Measurements from ENCODE around the gene PSPC1.

Gene PSPC1

DNA sequence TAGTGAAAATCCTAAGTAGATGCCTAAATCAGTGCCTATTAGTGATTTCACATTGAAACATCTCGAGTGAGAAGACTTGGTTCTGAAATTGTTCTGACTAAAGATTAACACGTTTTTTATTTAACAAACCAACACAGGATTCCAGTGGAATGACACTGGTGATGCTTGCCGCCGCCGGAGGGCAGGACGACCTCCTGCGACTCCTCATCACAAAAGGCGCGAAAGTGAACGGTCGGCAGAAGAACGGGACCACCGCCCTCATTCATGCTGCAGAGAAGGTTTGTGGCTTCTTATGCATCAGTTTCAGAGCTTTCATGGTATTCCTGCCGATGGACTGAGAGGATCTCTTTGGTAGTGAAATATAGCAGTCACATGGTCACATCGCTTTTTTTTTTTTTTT lies 121.2 kb downstream of the PSPC1 start:
- H3K4me3 ChIP-seq (replicated peaks; ENCODE audit: low read depth, low read length), result no peak overlapping the region
- no peak for DNase-seq (ENCODE audit: extremely low read depth, insufficient read length)
- H3K27me3 ChIP-seq (replicated peaks; ENCODE audit: control insufficient read depth, insufficient read depth, low read length), result no peaks in the 10 kb centered on the region
- no peak for TF ChIP-seq CTCF (IDR thresholded peaks at IDR 0.05; ENCODE audit: insufficient read depth, low read length, poor library complexity, severe bottlenecking)
- peaks cover 27% of the 10 kb centered on the region for H3K36me3 ChIP-seq (ENCODE audit: control insufficient read depth, insufficient read depth, low read length)

GRCh38 chr13:19661126-19661525 lies 121.6 kb downstream of the PSPC1 start:
- DNase-seq (ENCODE audit: extremely low read depth, insufficient read length), result no peak
- Histone ChIP-seq H3K27me3 (replicated peaks; ENCODE audit: control insufficient read depth, insufficient read depth, low read length) (no peaks in the 10 kb centered on the region), H3K4me3 (replicated peaks; ENCODE audit: low read depth, low read length) (no peak overlapping the region), H3K36me3 (ENCODE audit: control insufficient read depth, insufficient read depth, low read length) (peaks cover 25% of the 10 kb centered on the region)
- TF ChIP-seq CTCF (IDR thresholded peaks at IDR 0.05; ENCODE audit: insufficient read depth, low read length, poor library complexity, severe bottlenecking), result no peak

- DNase-seq (ENCODE audit: extremely low read depth, insufficient read length), result no peak
- Histone ChIP-seq H3K27me3 (replicated peaks; ENCODE audit: control insufficient read depth, insufficient read depth, low read length) (no peaks in the 10 kb centered on the region), H3K36me3 (ENCODE audit: control insufficient read depth, insufficient read depth, low read length) (peaks cover 15% of the 10 kb centered on the region), H3K4me3 (replicated peaks; ENCODE audit: low read depth, low read length) (no peak overlapping the region)
- TF ChIP-seq CTCF (IDR thresholded peaks at IDR 0.05; ENCODE audit: insufficient read depth, low read length, poor library complexity, severe bottlenecking), result no peak
Observed at GRCh38 chr13:19658831-19659230, 123.9 kb downstream of the PSPC1 start.

GRCh38 chr13:19657872-19658591 lies 124.7 kb downstream of the PSPC1 start:
- no peak for TF ChIP-seq CTCF (IDR thresholded peaks at IDR 0.05; ENCODE audit: insufficient read depth, low read length, poor library complexity, severe bottlenecking)

More at GRCh38 chr13:19657872-19658591, 124.7 kb downstream of the PSPC1 start:
- DNase-seq (ENCODE audit: extremely low read depth, insufficient read length), result no peak
- no peak overlapping the region for H3K4me3 ChIP-seq (replicated peaks; ENCODE audit: low read depth, low read length)
- no peaks in the 10 kb centered on the region for H3K27me3 ChIP-seq (replicated peaks; ENCODE audit: control insufficient read depth, insufficient read depth, low read length)
- peaks cover 8% of the 10 kb centered on the region for H3K36me3 ChIP-seq (ENCODE audit: control insufficient read depth, insufficient read depth, low read length)

All from GM06990 (cell line).